ENCODE data around the gene SMYD1. TPM values are rescaled to one million over a fixed set of nuclear protein-coding genes. Genes with fewer than 3 reads are reported as not detected.

The SMYD1 gene
- total RNA-seq, 1 experiment from 2014 or later: not detected

DNA sequence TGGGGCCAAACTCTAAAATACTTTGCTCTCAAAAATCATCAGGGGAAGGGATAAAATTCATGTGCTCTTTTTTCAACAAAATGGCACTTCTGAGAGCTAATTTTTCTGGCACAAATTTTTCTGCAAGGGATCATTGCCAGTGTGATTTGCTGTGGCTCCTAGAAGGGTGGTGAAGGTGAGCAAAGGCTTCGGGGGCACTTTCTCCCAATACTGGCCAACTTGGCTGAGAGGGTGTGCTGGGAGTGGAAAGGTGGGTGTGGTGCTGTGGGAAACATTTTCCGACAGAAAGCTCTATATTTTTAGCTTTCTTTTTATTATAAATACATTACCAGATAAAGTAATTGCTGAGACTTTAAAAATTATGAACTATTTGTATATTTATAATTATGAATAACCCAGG, 419 bp downstream of the SMYD1 start:
- Histone ChIP-seq H3K4me3 (no peak overlapping the region), H3K79me2 (ENCODE audit: low read depth) (no peaks in the 10 kb centered on the region), H2AFZ (no peak overlapping the region), H3K4me1 (replicated peaks; ENCODE audit: insufficient read depth) (no peaks in the 10 kb centered on the region), H4K20me1 (ENCODE audit: insufficient read depth) (no peaks in the 10 kb centered on the region), H3F3A (ENCODE audit: insufficient read depth, low read depth) (no peaks in the 10 kb centered on the region), H3K9me3 (ENCODE audit: insufficient read depth, low read depth) (no peaks in the 10 kb centered on the region), H3K27me3 (ENCODE audit: insufficient read depth, low read depth) (no peaks in the 10 kb centered on the region), H3K36me3 (ENCODE audit: low read depth) (no peaks in the 10 kb centered on the region), H3K27ac (no peak overlapping the region), H3K4me2 (no peak overlapping the region), H3K9me2 (ENCODE audit: insufficient read depth) (no peaks in the 10 kb centered on the region)
- ChIA-PET POLR2A (ENCODE audit: unreplicated experiment) (no interaction called here), CTCF (no interaction called here)
- TF ChIP-seq EZH2 (IDR thresholded peaks at IDR 0.05; ENCODE audit: low read depth) (no peak), CTCF (conservative IDR thresholded peaks at IDR 0.05) (no peak)
- DNase-seq: no peak
- intact Hi-C loops (cut with micrococcal nuclease; ENCODE audit: unreplicated experiment): no loop called here
- no TSS peak for BruUV-seq (replicated peaks)

- no peak overlapping the region for H3K4me2 ChIP-seq
- BruUV-seq (replicated peaks): no TSS peak
- intact Hi-C loops (cut with micrococcal nuclease; ENCODE audit: unreplicated experiment): no loop called here
- no peaks in the 10 kb centered on the region for H3K4me1 ChIP-seq (replicated peaks; ENCODE audit: insufficient read depth)
- no peaks in the 10 kb centered on the region for H3F3A ChIP-seq (ENCODE audit: insufficient read depth, low read depth)
- TF ChIP-seq CTCF (conservative IDR thresholded peaks at IDR 0.05) (no peak), EZH2 (IDR thresholded peaks at IDR 0.05; ENCODE audit: low read depth) (no peak)
- H3K79me2 ChIP-seq (ENCODE audit: low read depth): no peaks in the 10 kb centered on the region
- ChIA-PET CTCF (interaction anchor here (0.7 kb wide), 1 partner anchor 73 kb away, joined by 4 read pairs; no protein-coding TSS in a partner anchor), POLR2A (ENCODE audit: unreplicated experiment) (no interaction called here)
- no peaks in the 10 kb centered on the region for H4K20me1 ChIP-seq (ENCODE audit: insufficient read depth)
- no peaks in the 10 kb centered on the region for H3K27me3 ChIP-seq (ENCODE audit: insufficient read depth, low read depth)
- DNase-seq: no peak
- H2AFZ ChIP-seq: no peak overlapping the region
- H3K27ac ChIP-seq: no peak overlapping the region
- no peaks in the 10 kb centered on the region for H3K9me3 ChIP-seq (ENCODE audit: insufficient read depth, low read depth)
- no peak overlapping the region for H3K4me3 ChIP-seq
- H3K36me3 ChIP-seq (ENCODE audit: low read depth): no peaks in the 10 kb centered on the region
- H3K9me2 ChIP-seq (ENCODE audit: insufficient read depth): no peaks in the 10 kb centered on the region
These were observed 1.5 kb downstream of the SMYD1 start for GRCh38 chr2:88069117-88069516.

GRCh38 chr2:88070055-88070454, 2.4 kb downstream of the SMYD1 start:
- Histone ChIP-seq H3F3A (ENCODE audit: insufficient read depth, low read depth) (peaks cover 7% of the 10 kb centered on the region; the same call in 1 of the 2 replicates), H3K9me3 (ENCODE audit: insufficient read depth, low read depth) (no peaks in the 10 kb centered on the region), H3K27ac (no peak overlapping the region), H3K36me3 (ENCODE audit: low read depth) (no peaks in the 10 kb centered on the region), H3K27me3 (ENCODE audit: insufficient read depth, low read depth) (no peaks in the 10 kb centered on the region), H3K79me2 (ENCODE audit: low read depth) (no peaks in the 10 kb centered on the region), H3K4me3 (no peak overlapping the region), H3K9me2 (ENCODE audit: insufficient read depth) (no peaks in the 10 kb centered on the region), H2AFZ (no peak overlapping the region), H3K4me2 (no peak overlapping the region), H3K4me1 (replicated peaks; ENCODE audit: insufficient read depth) (peaks cover 7% of the 10 kb centered on the region; the same call in 1 of the 2 replicates), H4K20me1 (ENCODE audit: insufficient read depth) (no peaks in the 10 kb centered on the region)
- intact Hi-C loops (cut with micrococcal nuclease; ENCODE audit: unreplicated experiment): no loop called here
- no peak for TF ChIP-seq CTCF (conservative IDR thresholded peaks at IDR 0.05)
- no TSS peak for BruUV-seq (replicated peaks)
- CTCF ChIA-PET: no interaction called here
- no peak for DNase-seq
- POLR2A ChIA-PET (ENCODE audit: unreplicated experiment): no interaction called here
